Left hindlimb (tissue), 1 donor: ENCODE data around the gene NARF.
A peak's percentile ranks its signal among the peaks of the same experiment; 100 is the strongest.

Source experiments
- DNase-seq: peaks from one replicate; pipeline ENCODE4 v3.0.0-alpha.2; 2018

NARF gene

DNA sequence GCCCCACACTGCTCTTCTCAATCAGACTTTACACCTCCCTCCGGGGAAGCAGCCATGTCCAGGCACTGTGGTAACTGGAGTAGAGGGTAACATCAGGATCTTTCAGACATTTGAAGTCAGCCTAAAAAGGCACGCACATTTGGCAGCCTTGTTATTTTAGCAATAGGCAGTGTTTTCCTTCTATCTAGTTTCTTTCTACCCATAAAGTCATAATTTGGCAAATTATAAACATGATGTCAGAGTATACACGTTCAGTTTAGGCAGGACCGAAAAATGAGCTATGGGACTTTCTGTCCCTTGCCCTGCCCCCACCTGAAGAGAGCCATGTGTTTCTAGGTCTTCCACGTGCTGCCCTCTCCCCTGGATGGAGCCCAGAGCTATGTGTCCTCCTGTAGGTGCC lies 21.1 kb downstream of the NARF start:
- no peak for DNase-seq

DNA sequence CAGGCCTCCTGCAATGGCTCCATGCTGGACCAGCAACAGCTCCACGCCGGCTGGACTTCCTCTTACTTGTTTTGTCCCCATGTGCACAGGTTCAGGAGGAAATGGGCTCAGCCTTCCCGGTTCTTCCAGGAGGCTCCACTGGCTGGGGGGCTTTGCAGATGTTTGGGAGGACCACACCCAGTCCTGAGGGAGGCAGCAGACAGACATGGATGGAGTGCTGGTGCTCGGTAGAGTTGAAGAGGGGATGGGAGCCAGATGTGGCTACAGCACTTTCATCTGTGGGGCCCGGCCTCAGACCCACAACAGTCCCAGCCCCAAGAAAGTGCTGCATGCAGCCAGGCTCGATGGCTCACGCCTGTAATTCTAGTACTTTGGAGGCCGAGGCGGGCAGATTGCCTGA lies 21.8 kb downstream of the NARF start:
- DNase-seq: no peak

DNA sequence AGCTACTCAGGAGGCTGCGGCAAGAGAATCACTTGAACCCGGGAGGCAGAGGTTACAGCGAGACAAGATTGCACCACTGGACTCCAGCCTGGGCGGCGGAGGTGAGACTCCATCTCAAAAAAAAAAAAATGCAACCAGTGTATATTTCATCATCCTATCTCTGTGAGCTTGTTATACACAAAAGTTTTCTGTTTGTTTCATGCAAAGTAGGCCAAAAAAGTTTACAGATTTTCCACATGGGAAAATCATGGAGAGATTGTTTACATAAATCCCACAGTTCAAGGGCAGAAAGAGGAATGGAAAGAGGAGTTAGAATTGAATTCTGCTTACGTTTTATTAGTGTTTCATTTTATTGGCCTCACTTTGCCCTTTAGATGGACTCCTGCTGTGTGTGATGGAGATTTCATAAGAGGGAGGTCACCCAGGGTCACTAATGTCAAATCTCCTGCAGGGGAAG lies 24.7 kb downstream of the NARF start:
- no peak for DNase-seq

DNA sequence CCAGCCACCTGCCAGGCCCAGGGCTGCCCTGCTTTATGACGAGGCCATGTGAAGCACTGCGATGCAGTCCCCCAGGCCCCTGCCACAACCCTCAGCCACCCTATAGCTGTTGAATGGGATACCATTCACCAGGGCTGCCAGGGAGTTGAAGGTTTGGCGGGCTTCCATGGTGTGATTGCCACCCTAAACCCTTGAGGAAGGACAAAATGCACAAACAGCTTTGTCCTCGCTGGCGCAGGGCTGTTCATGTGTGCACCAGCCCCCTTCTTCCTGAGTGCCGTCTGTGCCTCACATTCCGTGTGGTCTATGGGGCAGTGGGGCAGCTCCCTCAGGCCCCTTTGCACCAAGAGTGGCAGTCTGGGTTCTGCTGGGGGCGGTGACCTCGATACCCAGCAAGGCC lies 25.3 kb downstream of the NARF start:
- DNase-seq: no peak

DNA sequence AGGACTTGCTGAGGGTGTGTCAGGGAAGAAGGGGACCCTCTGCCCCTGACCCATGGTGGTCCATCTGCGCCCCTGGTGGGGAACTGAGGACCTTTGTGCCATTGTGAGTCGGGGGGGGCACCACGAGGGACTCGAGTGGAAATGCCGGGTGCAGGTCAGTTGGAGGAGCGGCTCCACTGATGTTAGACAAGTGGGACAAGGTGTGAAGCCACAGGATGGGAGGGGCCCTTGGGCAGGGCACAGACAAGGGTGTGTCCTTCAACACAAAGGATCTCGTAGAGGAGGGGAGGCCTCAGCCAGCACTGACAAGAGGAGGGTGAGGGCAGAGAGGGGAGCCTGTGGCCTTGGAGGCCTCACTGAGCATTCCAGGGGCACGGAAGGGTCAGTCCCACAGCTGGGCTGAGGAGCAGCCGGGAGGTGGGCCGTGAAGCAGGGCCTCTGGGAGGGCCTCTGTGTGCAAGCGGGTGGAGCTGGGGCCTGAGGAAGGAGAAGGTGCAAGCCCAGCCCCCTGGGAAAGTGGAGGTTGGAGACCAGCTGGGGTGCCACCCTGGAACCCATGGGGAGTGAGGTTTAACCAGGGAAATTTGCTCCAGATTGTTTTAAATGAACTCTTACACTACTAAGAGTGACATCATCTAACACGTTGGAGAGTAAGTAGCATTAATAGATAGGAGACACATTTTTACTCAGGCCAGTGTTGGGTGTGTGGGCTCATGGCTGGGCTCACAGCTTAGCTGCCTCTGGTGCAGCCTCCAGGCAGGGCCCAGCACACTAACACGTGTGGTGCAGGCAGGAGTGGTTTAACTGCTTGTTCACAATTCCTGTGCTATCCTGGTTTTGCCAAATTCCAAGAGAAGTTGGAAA lies 27.9 kb downstream of the NARF start:
- DNase-seq: no peak

DNA sequence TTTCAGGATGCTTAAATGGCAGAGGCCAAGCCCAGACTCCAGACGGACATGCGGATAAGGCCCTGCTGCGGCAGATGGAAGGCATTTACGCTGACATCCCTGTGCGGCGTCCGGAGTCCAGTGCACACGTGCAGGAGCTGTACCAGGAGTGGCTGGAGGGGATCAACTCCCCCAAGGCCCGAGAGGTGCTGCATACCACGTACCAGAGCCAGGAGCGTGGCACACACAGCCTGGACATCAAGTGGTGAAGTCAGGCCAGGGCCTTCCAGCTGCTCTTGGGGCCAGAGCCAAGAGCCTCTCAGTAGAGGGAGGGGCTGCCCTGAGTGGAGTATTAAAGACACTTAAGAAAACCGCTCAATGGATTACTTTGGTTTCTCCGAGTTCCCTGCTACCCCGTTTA lies 29.4 kb downstream of the NARF start:
- peak; percentile 64 for DNase-seq

DNA sequence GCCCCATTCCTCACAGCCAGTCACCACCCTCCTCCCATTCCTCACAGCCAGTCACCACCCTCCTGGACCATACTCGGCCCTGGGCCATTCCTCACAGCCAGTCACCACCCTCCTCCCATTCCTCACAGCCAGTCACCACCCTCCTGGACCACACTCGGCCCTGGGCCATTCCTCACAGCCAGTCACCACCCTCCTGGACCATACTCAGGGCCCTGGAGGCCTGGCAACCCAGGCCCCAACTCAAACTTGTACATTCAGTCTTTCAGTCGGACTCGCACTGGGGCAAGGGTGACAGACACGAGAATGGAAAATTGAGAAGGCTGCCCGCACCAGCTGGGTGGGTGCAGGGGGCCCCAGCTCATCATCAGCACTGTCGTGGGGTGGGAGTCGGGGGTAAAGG lies 30.6 kb downstream of the NARF start:
- peak; percentile 71 for DNase-seq

DNA sequence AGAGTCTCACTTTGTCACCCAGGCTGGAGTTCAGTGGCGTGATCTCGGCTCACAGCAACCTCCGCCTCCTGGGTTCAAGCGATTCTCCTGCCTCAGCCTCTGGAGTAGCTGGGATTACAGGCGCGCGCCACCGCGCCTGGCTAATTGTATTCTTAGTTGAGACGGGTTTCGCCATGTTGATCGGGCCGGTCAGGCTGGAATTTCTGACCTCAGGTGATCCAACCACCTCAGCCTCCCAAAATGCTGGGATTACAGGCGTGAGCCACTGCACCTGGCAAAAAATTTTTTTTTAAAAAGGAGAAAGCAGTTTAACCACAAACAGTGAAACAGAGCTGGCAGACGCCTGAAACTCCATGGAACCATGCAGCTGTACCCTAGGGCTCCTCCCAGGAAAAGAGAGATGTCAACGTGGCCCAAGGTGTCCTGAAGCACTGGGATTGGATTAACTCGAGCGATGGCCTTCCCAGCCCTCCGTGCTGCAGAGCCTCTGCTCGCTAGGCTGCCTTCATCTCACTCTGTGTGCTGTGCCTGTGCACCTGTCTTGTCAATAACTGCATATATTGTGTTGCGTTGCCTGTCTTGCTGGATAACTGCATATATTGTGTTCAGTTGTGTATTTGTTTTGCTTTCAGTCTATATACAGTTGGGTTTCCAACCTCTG lies 31.4 kb downstream of the NARF start:
- DNase-seq: no peak

DNA sequence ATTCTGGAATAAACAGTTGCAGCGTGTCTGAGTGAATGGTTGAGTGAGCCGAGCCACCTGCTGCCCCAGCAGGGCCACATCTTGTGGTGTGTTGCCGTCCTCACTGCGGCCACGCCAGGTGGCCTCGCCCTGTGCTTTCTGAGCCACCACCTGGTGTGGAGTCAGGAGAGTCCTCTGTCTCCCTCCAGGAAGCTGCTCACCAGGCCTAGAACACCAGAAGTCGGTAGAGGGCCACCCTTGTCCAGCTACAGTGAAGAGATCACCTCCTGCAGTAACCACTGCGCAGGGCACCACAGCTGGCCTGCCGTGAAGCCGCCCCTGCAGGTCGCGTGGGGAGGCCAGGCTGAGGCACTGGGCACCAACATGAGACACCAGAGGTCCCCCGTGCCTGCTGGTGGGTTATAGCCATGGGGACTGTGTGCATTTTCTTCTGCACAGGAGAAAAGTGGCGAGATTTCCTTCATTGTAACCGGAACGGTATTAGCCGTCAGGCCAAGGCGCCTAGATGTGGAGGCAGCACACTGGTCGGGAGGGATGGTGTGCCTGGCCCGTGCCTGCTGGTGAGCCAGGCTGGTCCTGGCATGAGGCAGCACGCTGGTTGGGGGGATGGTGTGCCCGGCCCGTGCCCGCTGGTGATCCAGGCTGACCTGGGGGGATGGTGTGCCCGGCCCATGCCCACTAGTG lies 32.1 kb downstream of the NARF start:
- DNase-seq: no peak

DNA sequence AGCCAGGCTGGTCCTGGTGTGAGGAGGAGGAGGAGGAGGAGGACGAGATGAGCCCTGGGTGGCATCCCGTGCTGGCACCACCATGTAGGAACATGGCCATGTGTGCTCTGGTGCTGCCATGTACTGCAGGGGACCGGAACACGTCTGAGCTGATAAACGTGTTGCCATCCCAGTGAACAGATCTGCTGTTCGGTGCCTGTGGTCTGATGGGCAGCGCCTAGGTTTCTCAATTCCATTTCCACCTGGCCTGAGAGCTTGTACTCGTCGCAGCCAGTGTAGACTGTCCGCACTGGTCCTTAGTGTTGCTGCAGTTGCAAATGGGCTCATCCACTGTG lies 32.6 kb downstream of the NARF start:
- DNase-seq: no peak

DNA sequence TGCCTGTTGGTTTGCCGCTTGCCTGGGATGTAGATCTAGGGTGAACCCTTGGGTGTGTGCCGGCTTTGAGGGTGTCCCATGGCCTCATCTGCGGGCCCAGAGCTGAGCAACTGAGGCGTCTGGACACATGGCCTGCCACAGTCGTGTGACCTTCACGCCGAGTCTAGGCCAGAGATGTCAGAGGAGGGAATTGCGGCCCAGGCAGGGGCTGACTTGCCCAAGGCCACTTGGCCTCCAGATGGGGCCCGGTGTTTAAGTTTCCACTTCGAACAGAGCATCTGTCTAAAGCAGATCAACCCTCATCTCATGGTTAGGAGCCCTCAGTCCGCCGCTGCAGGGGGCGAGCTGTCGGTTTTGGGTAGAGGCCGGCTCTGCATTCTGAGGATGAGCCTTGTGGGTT lies 33.0 kb downstream of the NARF start:
- DNase-seq: no peak

DNA sequence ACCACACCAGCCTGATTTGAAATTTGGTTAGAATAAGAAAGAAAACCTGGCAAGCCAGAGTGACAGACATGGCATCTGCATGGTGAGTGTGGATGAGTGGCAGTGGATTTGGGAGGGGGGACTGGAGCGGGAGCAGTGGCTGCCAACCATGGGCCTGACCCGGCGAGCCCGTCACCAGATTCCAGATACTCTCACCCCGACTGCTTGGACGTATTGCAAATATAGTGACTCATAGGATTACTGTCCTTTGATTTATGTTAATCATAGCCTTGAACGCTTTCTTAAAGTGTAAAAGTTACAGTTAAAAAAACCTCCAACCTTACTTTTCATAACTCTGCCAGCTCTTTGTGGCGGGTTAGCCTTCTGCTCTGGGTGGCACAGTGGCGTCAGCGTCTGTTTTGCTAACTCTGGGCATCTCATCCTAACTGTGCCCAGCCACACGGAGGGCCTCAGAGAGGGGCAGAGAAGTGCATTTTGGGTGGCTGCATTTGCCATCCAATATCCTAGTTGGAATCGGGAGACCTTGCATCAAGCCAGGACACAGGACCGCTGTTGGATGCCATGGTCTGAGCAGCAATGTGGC lies 34.2 kb downstream of the NARF start:
- DNase-seq: no peak

DNA sequence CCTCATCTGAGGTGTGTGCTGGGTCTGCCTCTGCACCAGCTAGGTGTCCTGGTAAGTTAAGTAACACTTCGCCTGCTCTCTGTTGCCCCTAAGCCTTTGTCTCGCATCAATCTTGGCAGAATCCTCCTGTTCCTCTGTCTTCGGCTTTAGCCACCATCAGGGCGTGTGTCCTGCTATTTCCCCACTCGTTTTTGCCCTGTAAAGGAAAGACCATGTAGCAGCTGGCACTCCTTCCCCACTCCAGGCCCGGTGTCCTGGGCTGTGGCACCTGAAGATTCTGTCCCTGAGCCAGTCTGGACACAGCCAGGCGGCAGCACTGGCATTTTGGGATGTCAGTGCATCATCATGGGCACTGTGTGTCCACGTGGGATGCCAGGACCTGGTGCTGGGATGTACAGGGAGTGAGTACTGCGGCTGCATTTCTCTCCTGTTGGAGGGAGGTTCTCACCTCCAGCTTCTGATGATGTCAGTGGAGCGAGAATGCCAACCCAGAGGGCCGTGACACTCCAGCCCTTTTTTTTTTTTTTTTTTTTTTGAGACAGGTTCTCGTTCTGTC lies 34.8 kb downstream of the NARF start:
- DNase-seq: no peak

DNA sequence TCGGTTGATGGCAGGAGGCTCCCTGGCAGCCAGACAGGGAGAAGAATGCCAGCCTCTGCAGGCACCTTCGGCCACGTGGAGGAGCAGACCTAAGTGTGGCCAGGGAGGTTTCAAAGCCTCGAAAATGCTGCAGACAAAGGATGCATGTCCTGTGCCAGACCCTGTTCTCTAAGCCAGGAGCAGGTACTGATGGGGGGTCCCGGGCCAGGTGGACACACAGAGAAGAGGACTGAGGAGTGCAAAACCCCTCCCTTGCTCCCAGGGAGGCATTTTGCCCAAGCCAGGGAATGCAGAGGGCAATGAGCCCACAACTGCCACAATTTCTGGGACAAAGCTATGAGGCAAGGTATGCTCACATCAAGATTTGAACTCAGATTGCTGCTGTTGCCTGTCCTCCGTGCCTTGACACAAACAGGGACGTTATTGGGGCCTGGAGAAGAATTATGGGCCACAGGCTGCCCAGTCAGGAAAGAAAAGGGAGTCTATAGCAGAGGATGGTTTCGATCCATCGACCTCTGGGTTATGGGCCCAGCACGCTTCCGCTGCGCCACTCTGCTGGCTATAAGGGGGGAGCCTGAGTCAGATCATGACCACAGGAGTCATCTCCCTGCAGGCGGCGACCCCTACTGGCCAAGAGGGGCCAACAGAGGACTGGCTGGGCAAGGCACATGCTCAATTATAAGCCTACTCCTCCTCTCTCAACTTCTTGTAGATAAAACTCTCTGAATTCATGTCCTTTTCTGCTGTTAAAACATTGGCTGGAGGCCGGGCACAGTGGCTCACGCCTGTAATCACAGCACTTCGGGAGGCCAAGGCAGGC lies 35.9 kb downstream of the NARF start:
- DNase-seq: peak; percentile 94

DNA sequence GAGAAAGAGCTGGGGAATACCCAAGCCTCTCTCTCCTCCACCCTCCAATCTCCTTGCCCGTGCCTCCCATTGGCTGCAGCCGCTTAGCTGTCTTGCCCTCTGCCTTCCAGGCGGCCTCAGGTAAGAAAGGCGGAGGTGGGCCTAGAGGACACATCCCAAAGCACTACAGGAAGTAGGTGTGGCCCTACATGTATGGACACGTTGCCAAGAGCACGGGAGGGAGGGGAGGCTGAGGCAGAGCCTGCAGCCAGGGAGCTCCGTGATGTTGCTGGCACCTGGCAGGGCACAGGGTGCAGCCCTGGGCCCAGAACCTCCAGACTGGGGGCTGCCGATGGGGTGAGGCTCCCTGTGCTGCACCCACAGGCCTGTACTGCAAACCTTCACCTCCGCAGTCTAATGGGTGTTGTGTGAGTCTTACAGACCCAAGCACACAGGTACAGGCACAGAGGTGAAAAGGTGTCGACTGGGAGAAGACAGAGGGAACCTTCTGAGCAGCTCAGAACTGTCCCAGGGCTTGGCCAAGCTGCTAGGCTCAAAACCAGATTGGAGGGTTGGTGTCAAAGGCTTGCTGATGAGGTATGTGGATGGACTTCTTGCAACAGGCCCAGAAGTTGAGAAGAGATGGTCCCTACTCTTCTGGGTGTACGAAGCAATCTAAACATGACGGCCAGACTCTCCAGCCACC lies 37.4 kb downstream of the NARF start:
- DNase-seq: no peak

DNA sequence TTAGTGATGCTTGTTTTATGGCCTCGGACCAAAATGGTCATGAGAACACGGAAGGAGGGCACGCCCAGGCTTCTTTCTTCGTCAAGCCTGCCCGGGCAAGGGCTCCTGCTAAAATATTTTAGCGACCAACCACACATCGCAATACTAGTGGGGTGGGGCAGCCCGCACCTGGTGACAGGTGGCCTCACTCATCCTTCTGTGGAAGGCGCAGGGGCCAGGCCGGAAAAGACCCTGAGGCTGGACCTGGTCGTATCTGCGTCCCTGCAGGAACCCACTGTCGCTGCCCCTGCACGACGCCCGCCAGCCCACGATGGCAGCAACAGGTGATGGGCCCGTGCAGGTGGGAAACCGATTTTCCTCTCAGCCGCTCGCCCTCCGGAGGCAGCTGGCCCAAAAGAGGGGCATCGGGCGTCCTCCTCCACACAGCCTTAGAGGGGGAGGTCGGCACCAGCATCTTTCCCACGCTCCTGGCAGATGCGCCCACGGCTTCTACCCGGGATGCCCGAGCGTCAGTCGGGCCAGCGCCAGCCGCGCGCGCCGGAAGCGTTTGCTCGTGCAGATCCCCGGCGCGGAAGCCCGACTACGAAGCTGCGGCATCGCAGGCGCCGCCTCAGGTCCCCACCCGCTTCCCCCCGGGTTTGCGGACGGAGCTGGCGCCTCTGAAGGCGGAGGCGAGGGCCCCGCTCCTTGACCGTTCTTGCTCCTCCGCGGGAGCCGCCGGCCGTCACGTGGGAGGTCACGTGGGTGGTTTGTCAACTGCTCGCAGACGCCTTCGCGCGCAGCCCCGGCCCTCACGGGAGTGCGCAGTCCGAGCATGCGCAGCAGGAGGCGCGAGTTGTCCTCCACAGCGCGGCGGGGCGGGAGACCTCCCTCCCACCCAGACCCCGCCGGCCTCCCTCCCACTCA lies 38.2 kb downstream of the NARF start:
- peak; percentile 96 for DNase-seq

DNA sequence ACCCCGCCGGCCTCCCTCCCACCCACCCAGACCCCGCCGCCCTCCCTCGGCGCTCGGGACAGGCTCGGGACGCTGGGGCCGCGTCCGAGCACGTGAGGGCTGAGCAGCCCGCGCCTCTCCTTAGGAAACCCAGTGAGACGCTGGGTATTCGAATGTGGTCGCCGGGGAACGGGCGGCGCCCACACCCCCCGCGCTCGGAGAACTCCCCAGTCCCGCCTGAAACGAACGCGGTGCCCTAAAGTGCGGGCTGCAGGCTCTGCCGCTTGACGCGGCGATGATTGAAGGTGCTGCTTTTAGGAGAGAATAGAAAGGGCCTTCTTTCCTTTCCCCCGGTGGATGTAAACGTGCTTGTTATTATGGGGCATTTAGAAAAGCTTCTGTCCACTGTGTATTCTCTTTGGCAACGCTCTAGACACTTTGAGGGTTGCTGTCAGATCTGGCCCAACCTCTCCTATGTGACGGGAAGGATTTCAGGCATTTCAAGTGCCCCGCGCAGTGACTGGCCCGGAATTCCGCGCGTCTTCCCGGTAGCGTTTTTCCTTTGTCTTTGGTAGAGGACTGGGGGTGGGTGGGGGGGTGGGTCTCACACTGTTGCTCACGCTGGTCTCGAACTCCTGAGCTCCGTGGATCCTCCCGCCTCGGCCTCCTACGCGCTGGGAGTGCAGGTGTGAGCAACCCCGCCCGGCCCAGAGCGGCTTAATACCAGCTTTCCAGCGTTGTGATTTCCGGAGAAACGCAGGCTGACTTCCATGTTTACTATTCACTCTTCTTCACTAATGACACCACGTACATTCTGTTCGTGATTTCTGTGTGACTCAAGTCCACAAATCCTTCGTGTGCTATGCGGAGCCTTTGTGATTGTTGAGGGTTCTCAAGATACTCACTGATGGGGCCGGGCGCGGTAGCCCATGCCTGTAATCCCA lies 39.2 kb downstream of the NARF start:
- DNase-seq: no peak

DNA sequence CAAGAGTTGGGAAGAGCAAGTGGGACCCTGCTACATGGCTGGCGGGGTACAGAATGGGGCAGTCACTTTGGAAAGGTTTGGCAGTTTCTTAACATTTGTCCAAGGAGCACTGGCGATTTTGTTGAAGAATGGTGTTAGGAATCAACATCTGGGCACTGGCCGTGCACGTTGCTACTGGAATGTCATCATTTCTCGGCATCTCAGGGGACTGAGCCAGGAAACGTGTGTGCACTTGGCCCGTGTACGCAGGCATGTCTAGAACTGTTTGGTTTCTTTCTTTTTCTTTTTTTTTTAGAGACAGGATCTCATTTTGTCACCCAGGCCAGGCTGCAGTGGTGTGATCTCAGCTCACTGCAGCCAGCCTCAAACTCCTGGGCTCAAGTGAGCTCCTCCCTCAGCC lies 43.7 kb downstream of the NARF start:
- no peak for DNase-seq

DNA sequence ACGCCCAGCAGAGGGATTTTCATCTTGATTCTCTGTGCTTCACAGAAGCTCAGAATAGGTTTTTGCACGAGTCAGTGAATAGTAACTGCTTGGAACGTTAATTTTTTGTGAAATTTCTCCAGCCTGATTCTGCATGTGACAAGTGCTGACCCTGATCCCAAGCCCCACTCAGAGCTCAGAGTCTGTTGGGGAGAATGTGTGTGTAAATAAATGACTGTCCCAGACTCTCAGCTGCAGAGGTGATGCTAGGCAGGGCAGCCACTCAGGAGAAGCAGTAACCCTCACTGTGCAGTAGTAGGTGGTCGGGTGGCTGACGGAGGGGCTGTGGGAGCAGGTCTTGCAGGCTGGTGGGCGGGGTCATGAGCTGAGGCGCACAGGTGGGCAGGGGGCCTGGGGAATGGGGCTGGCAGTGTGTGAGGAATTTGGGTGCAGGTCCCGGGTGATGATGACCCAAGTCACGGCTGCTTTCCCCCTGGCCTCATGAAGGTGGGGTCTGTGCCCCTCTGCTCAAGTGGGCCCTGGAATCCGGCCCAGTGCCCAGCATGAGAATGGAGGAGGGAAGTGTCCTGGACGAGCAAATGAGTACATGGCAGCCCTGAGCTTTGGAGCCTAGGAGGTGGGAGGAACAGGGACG lies 44.7 kb downstream of the NARF start:
- DNase-seq: no peak
